Measurements from ENCODE around the gene CTNNA2.

CTNNA2 gene

DNA sequence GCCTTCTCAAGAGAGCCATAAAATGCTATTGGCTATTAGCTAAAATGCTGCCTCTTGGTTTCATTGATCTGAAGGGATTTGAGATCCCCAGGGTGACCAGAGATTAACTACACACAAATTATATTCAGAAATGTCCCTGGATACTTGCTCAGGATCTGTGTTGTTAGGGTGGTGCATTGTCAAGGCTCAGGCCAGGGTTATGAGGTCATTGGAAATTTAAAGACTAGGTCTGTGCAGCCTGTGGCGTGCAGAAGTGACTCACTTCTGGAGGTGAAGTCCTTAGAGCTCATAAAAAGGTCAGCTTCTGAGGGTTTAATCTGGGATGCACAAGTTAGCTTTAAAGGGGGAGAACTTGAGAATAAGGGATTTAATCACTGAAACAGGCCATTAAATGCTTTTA, 768.2 kb downstream of the CTNNA2 start:
- no peak overlapping the region for H3K4me3 Mint-ChIP-seq
- H3K9me3 Mint-ChIP-seq, result peaks cover 3% of the 10 kb centered on the region
- H3K27ac Mint-ChIP-seq, result no peak overlapping the region
- peaks cover 3% of the 10 kb centered on the region for H3K27me3 Mint-ChIP-seq (ENCODE audit: low read depth)
- TF ChIP-seq, protein P1, sequence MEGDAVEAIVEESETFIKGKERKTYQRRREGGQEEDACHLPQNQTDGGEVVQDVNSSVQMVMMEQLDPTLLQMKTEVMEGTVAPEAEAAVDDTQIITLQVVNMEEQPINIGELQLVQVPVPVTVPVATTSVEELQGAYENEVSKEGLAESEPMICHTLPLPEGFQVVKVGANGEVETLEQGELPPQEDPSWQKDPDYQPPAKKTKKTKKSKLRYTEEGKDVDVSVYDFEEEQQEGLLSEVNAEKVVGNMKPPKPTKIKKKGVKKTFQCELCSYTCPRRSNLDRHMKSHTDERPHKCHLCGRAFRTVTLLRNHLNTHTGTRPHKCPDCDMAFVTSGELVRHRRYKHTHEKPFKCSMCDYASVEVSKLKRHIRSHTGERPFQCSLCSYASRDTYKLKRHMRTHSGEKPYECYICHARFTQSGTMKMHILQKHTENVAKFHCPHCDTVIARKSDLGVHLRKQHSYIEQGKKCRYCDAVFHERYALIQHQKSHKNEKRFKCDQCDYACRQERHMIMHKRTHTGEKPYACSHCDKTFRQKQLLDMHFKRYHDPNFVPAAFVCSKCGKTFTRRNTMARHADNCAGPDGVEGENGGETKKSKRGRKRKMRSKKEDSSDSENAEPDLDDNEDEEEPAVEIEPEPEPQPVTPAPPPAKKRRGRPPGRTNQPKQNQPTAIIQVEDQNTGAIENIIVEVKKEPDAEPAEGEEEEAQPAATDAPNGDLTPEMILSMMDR (IDR thresholded peaks at IDR 0.05; ENCODE audit: unreplicated experiment in 3 of 3), result no peak
- peaks cover 4% of the 10 kb centered on the region for H3K36me3 Mint-ChIP-seq (ENCODE audit: low read depth)
- H3K4me1 Mint-ChIP-seq, result no peaks in the 10 kb centered on the region

DNA sequence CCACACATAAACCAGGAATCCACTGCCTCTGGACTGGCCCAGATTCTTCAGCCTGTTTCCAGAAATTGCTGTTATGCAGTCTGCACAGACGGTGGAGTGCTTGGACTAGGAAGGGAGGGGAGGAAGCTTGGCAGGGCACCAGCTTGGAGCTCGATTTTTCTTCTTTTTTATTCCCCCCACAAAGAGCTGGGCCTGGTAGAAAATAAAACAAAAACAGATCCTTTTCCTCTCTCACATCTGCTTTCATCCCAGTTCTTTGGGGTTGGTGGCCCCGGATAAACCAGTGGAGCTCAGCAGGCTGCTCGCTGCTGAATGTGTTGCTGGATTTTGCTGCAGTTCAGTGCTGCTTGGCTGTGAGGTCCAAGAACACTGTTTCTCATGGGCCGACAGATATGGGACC, 775.7 kb downstream of the CTNNA2 start:
- Mint-ChIP-seq H3K4me1 (peaks cover 10% of the 10 kb centered on the region), H3K27me3 (ENCODE audit: low read depth) (peaks cover 3% of the 10 kb centered on the region), H3K4me3 (no peak overlapping the region), H3K9me3 (no peaks in the 10 kb centered on the region), H3K27ac (peak overlapping the region; percentile 68 to 90 (median 82)), H3K36me3 (ENCODE audit: low read depth) (no peaks in the 10 kb centered on the region)
- TF ChIP-seq, protein P1 (IDR thresholded peaks at IDR 0.05; ENCODE audit: unreplicated experiment in 3 of 3), result peak; percentile 44 to 64 (median 58)

- Mint-ChIP-seq H3K4me1 (peaks cover 10% of the 10 kb centered on the region), H3K9me3 (no peaks in the 10 kb centered on the region), H3K27me3 (ENCODE audit: low read depth) (no peaks in the 10 kb centered on the region), H3K36me3 (ENCODE audit: low read depth) (no peaks in the 10 kb centered on the region), H3K27ac (no peak overlapping the region), H3K4me3 (no peak overlapping the region)
- TF ChIP-seq, protein P1 (IDR thresholded peaks at IDR 0.05; ENCODE audit: unreplicated experiment in 3 of 3), result no peak
Measured at GRCh38 chr2:80291656-80292055, 778.8 kb downstream of the CTNNA2 start.

- TF ChIP-seq, protein P1 (IDR thresholded peaks at IDR 0.05; ENCODE audit: unreplicated experiment in 3 of 3), result no peak
- Mint-ChIP-seq H3K36me3 (ENCODE audit: low read depth) (no peaks in the 10 kb centered on the region), H3K27ac (no peak overlapping the region), H3K4me3 (no peak overlapping the region), H3K9me3 (no peaks in the 10 kb centered on the region), H3K27me3 (ENCODE audit: low read depth) (peaks cover 7% of the 10 kb centered on the region), H3K4me1 (peaks cover 10% of the 10 kb centered on the region)
Measured at GRCh38 chr2:80292474-80292873, 779.6 kb downstream of the CTNNA2 start.

DNA sequence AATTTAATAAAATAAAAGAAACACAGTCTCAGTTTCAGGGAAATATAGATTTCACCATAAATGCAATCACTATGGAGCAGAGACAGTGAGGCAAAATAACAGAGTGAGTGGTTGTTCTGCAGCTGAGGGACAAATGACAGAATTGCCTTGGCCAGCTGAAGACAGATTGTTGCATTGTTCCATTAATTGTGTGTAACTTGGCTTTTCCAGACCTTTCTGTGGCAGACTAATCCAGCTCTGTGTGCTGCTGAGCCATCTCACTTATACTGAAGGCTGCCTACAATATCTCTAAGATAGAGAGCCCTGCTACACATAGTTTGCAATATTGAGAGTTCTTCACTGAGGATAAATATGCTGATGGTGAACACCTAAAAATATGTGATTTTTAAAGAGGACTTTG, 780.2 kb downstream of the CTNNA2 start:
- Mint-ChIP-seq H3K27ac (no peak overlapping the region), H3K36me3 (ENCODE audit: low read depth) (no peaks in the 10 kb centered on the region), H3K4me3 (no peak overlapping the region), H3K9me3 (no peaks in the 10 kb centered on the region), H3K4me1 (peaks cover 10% of the 10 kb centered on the region), H3K27me3 (ENCODE audit: low read depth) (peaks cover 8% of the 10 kb centered on the region)
- TF ChIP-seq, protein P1 (IDR thresholded peaks at IDR 0.05; ENCODE audit: unreplicated experiment in 3 of 3), result no peak

GRCh38 chr2:80298954-80299353, 786.1 kb downstream of the CTNNA2 start:
- Mint-ChIP-seq H3K9me3 (no peaks in the 10 kb centered on the region), H3K4me1 (peaks cover 10% of the 10 kb centered on the region), H3K36me3 (ENCODE audit: low read depth) (peaks cover 4% of the 10 kb centered on the region), H3K27ac (peak overlapping the region; percentile 55 to 76 (median 65)), H3K4me3 (peak overlapping the region; percentile 42 to 88 (median 69)), H3K27me3 (ENCODE audit: low read depth) (peaks cover 62% of the 10 kb centered on the region)
- TF ChIP-seq, protein P1 (IDR thresholded peaks at IDR 0.05; ENCODE audit: unreplicated experiment in 3 of 3), result no peak

Measured in nephron (organoid).